ENCODE data around the gene PDGFC. TPM values are rescaled to one million over a fixed set of nuclear protein-coding genes. Genes with fewer than 3 reads are reported as not detected.

The PDGFC gene
- total and polyA plus RNA-seq, 2 donors (not counting 3 experiments of a cell fraction or from before 2014, with no cell fraction given): 2.7 to 5.3 TPM

DNA sequence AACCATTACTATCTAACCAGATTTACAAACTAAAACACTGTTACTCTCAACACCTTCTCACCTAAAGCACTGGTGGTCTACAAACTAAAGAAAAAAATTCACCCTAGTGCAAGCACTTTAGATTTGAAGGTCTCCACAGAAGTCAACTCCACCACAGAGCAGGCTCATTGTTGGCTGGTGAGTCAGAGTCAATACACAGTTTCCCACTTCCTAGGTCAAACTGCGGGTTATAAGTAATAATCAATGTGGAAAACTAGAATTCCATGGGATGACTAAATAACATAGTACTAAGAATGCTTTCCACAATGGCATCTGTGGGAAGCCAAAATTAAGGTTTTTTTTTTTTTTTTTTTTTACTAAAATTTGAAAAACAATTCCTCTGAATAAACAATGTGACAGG is 191.8 kb downstream of the PDGFC start:
- Histone ChIP-seq H4K20me1 (replicated peaks; ENCODE audit: control insufficient read depth, extremely low read depth, insufficient read depth, low read length) (no peaks in the 10 kb centered on the region), H3K79me2 (ENCODE audit: control insufficient read depth, insufficient read depth, low read length) (no peaks in the 10 kb centered on the region), H3K36me3 (ENCODE audit: control insufficient read depth in 2 of 2, extremely low read depth in 1 of 2, insufficient read depth in 2 of 2, low read length in 2 of 2) (no peaks in the 10 kb centered on the region), H3K27ac (ENCODE audit: insufficient read depth, low read depth, low read length) (no peak overlapping the region), H3K4me1 (ENCODE audit: control insufficient read depth, extremely low read depth, insufficient read depth, low read length) (peaks cover 20% of the 10 kb centered on the region), H3K9ac (replicated peaks; ENCODE audit: extremely low read depth, insufficient read depth, low read length) (no peak overlapping the region), H3K27me3 (ENCODE audit: control insufficient read depth in 2 of 2, insufficient read depth in 2 of 2, low read length in 2 of 2) (no peaks in the 10 kb centered on the region), H3K9me1 (replicated peaks; ENCODE audit: control insufficient read depth, extremely low read depth, insufficient read depth, low read length) (peaks cover 2% of the 10 kb centered on the region), H3K4me3 (replicated peaks in 1 of 3; ENCODE audit: insufficient read depth in 1 of 3, low read depth in 1 of 3, low read length in 3 of 3) (no peak overlapping the region), H3K4me2 (ENCODE audit: insufficient read depth, low read length) (peak overlapping the region; percentile 55), H2AFZ (ENCODE audit: low read depth, low read length) (no peak overlapping the region), H3K9me3 (replicated peaks; ENCODE audit: control insufficient read depth, insufficient read depth, low read length) (no peaks in the 10 kb centered on the region)
- ChIA-PET CTCF (interaction anchor here (0.6 to 1.4 kb wide), 2 partner anchors 305 to 418 kb away, joined by 4 to 5 read pairs; no protein-coding TSS in a partner anchor), POLR2A (interaction anchor here (0.6 kb wide), 1 partner anchor 1529 kb away, joined by 3 read pairs; no protein-coding TSS in a partner anchor)
- DNase-seq (ENCODE audit: low read depth, low spot score): peak; percentile 69
- TF ChIP-seq MYC (IDR thresholded peaks at IDR 0.05; ENCODE audit: low read depth, low read length) (no peak), POLR2A (IDR thresholded peaks at IDR 0.05; ENCODE audit: low read depth, low read length) (no peak), EZH2 (IDR thresholded peaks at IDR 0.05; ENCODE audit: borderline replicate concordance, low read depth, low read length, severe bottlenecking) (no peak), JUN (IDR thresholded peaks at IDR 0.05; ENCODE audit: borderline replicate concordance, insufficient read depth, insufficient read length, low read depth) (peak; percentile 76), FOS (IDR thresholded peaks at IDR 0.05; ENCODE audit: borderline replicate concordance, insufficient read depth, low read length) (peak; percentile 93), GATA2 (IDR thresholded peaks at IDR 0.05; ENCODE audit: insufficient read depth, insufficient read length, low read depth, low read length) (peak; percentile 34), POLR2AphosphoS5 (IDR thresholded peaks at IDR 0.05; ENCODE audit: insufficient read depth, low read depth, low read length) (peak; percentile 80)
- TF ChIP-seq, protein P1, sequence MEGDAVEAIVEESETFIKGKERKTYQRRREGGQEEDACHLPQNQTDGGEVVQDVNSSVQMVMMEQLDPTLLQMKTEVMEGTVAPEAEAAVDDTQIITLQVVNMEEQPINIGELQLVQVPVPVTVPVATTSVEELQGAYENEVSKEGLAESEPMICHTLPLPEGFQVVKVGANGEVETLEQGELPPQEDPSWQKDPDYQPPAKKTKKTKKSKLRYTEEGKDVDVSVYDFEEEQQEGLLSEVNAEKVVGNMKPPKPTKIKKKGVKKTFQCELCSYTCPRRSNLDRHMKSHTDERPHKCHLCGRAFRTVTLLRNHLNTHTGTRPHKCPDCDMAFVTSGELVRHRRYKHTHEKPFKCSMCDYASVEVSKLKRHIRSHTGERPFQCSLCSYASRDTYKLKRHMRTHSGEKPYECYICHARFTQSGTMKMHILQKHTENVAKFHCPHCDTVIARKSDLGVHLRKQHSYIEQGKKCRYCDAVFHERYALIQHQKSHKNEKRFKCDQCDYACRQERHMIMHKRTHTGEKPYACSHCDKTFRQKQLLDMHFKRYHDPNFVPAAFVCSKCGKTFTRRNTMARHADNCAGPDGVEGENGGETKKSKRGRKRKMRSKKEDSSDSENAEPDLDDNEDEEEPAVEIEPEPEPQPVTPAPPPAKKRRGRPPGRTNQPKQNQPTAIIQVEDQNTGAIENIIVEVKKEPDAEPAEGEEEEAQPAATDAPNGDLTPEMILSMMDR (IDR thresholded peaks at IDR 0.05; ENCODE audit: extremely low read depth in 1 of 2, insufficient read depth in 1 of 2, low read depth in 1 of 2, low read length in 2 of 2): no peak
- TF ChIP-seq, protein P2, sequence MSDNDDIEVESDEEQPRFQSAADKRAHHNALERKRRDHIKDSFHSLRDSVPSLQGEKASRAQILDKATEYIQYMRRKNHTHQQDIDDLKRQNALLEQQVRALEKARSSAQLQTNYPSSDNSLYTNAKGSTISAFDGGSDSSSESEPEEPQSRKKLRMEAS (IDR thresholded peaks at IDR 0.05; ENCODE audit: insufficient read depth, insufficient read length): no peak
- dilution Hi-C loops (cut with MboI; ENCODE audit: extremely low pct_ligation_motif_present, low sequenced_read_pairs): no loop called here
- intact Hi-C loops (cut with micrococcal nuclease): loop anchor here (1.0 to 5.0 kb wide), 2 partner anchors 170 to 188 kb away; no protein-coding TSS in a partner anchor
- no TSS peak for BruUV-seq (replicated peaks)
- FAIRE-seq: peak; percentile 71

Measured in endothelial cell of umbilical vein (primary cell).